GM12878 (cell line): ENCODE data around the gene NGFR. TPM values are rescaled to one million over a fixed set of nuclear protein-coding genes. Genes with fewer than 3 reads are reported as not detected.
A peak's percentile ranks its signal among the peaks of the same experiment; 100 is the strongest.

Source experiments
- ATAC-seq: fragments of 200-7000 bp; cut with Tn5 transposase; 3 replicates; pipeline ENCODE4 v1.9.1; 2020; ENCODE audit warnings: mild to moderate bottlenecking, moderate library complexity
- BruUV-seq: library from RNA; stranded (reverse); fragments of 400-500 nt; replicated peaks from 2 replicates; lab custom pipeline; 2021; lab: Mats Ljungman, UMichigan
- CTCF ChIA-PET: fragments of 300-600 bp; sonication (Branson Sonifier 250); formaldehyde crosslinking; extraction: SDS; loops from one replicate; lab custom pipeline; 2021; ENCODE audit warnings: inconsistent platforms; lab: Yijun Ruan, JAX
- POLR2A ChIA-PET: fragments of 350-600 bp; formaldehyde crosslinking; extraction: SDS; loops from one replicate; lab custom pipeline; 2021; ENCODE audit warnings: inconsistent platforms; lab: Charles Lee
- RAD21 ChIA-PET: fragments of 300-600 bp; sonication (Branson Sonifier 250); formaldehyde crosslinking; loops from one replicate; lab custom pipeline; 2023; ENCODE audit warnings: antibody characterized with exemption; ENCODE audit not compliant: unreplicated experiment; lab: Charles Lee
- SMC1A ChIA-PET: fragments of 300-600 bp; sonication (Branson Sonifier 250); formaldehyde crosslinking; loops from one replicate; lab custom pipeline; 2023; ENCODE audit not compliant: unreplicated experiment, uncharacterized antibody; lab: Charles Lee
- DNase-seq: peaks from one replicate; pipeline ENCODE4 v3.0.0-alpha.2; 2011; ENCODE audit warnings: low read depth, low spot score
- FAIRE-seq: peaks from 3 replicates; lab custom pipeline; 2011; peaks lifted over from hg19 to GRCh38; lab: Jason Lieb, UNC
- H2AFZ ChIP-seq: 2 replicates; pipeline ENCODE4 v1.6.0; 2011; ENCODE audit warnings: low read depth, low read length, control low read depth; ENCODE audit not compliant: control insufficient read depth
- H3K27ac ChIP-seq: 2 replicates; pipeline ENCODE4 v1.5.1; 2011; ENCODE audit warnings: control low read depth; ENCODE audit not compliant: control insufficient read depth, insufficient read depth
- H3K27me3 ChIP-seq, 2 experiments: replicated peaks in 1 of 2; 2 replicates each; pipeline versions ENCODE4 v1.6.0 to v1.6.1; 2011; ENCODE audit warnings: low read length in 1 of 2; ENCODE audit not compliant: control insufficient read depth in 2 of 2, insufficient read depth in 2 of 2
- H3K36me3 ChIP-seq, 2 experiments: 2 replicates each; pipeline ENCODE4 v1.5.1; 2011; ENCODE audit warnings: low read length in 1 of 2; ENCODE audit not compliant: control insufficient read depth in 2 of 2, insufficient read depth in 2 of 2
- H3K4me1 ChIP-seq: 2 replicates; pipeline ENCODE4 v1.6.1; 2011; ENCODE audit warnings: mild to moderate bottlenecking, low read length, moderate library complexity, mixed read lengths; ENCODE audit not compliant: control insufficient read depth, insufficient read depth
- H3K4me2 ChIP-seq: 2 replicates; pipeline ENCODE4 v1.6.0; 2011; ENCODE audit warnings: control low read depth; ENCODE audit not compliant: control insufficient read depth, insufficient read depth
- H3K4me3 ChIP-seq: fragments of 200-600 bp; sonication (generic); 2 replicates; pipeline ENCODE4 v1.5.1; 2016
- H3K79me2 ChIP-seq: 2 replicates; pipeline ENCODE4 v1.6.0; 2011; ENCODE audit warnings: low read length; ENCODE audit not compliant: control insufficient read depth, insufficient read depth
- H3K9ac ChIP-seq: 2 replicates; pipeline ENCODE4 v1.8.0; 2011; ENCODE audit warnings: low read length, control low read depth, mixed read lengths; ENCODE audit not compliant: control insufficient read depth, insufficient read depth
- H3K9me3 ChIP-seq: replicated peaks from 3 replicates; pipeline ENCODE4 v1.5.1; 2011; ENCODE audit warnings: mild to moderate bottlenecking, low read length; ENCODE audit not compliant: control insufficient read depth, insufficient read depth
- H4K20me1 ChIP-seq: 2 replicates; pipeline ENCODE4 v1.6.0; 2011; ENCODE audit not compliant: control insufficient read depth, insufficient read depth
- BHLHE40 ChIP-seq, 2 experiments: fragments of 450-650 bp in 1 of 2; IDR thresholded peaks; 2 replicates each; pipeline ENCODE4 v1.6.1; 2011 to 2017; ENCODE audit warnings: low read depth in 2 of 2, borderline replicate concordance in 1 of 2, improper control_type of control experiment in 1 of 2, low read length in 1 of 2, mild to moderate bottlenecking in 1 of 2
- EGR1 ChIP-seq, 2 experiments: IDR thresholded peaks; 1 replicate in 1 of 2; 2 replicates in 1 of 2; pipeline ENCODE4 v1.6.1; 2011 to 2012; ENCODE audit warnings: low read depth in 2 of 2, low read length in 2 of 2, borderline replicate concordance in 1 of 2, mild to moderate bottlenecking in 1 of 2, moderate library complexity in 1 of 2
- GATAD2B ChIP-seq: fragments of 450-650 bp; conservative IDR thresholded peaks from 2 replicates; pipeline ENCODE4 v1.6.1; 2017; ENCODE audit warnings: low read depth, mild to moderate bottlenecking, moderate library complexity
- HCFC1 ChIP-seq: fragments of 150-350 bp; IDR thresholded peaks from 2 replicates; pipeline ENCODE4 v1.6.1; 2014; ENCODE audit warnings: low read length
- IKZF1 ChIP-seq: fragments of 450-650 bp; conservative IDR thresholded peaks from 2 replicates; pipeline ENCODE4 v1.6.1; 2017; ENCODE audit warnings: antibody characterized with exemption, mild to moderate bottlenecking
- LARP7 ChIP-seq: fragments of 450-650 bp; IDR thresholded peaks from 2 replicates; pipeline ENCODE4 v1.6.1; 2017; ENCODE audit warnings: mild to moderate bottlenecking
- NBN ChIP-seq: fragments of 450-650 bp; IDR thresholded peaks from 2 replicates; pipeline ENCODE4 v1.6.1; 2016
- NR2F1 ChIP-seq: fragments of 450-650 bp; conservative IDR thresholded peaks from 2 replicates; pipeline ENCODE4 v1.6.1; 2017; ENCODE audit warnings: mild to moderate bottlenecking
- POU2F2 ChIP-seq: IDR thresholded peaks from 3 replicates; pipeline ENCODE4 v1.6.1; 2011; ENCODE audit warnings: low read depth, mild to moderate bottlenecking, low read length, borderline replicate concordance
- RAD21 ChIP-seq: IDR thresholded peaks from 2 replicates; pipeline ENCODE4 v1.6.1; 2011; ENCODE audit warnings: mild to moderate bottlenecking, low read depth, low read length, moderate library complexity; ENCODE audit not compliant: insufficient read depth
- RB1 ChIP-seq: fragments of 450-650 bp; formaldehyde crosslinking; IDR thresholded peaks from 2 replicates; pipeline ENCODE4 v1.6.1; 2017; ENCODE audit warnings: mild to moderate bottlenecking, borderline replicate concordance
- SMARCA5 ChIP-seq: fragments of 450-650 bp; IDR thresholded peaks from 2 replicates; pipeline ENCODE4 v1.6.1; 2017; ENCODE audit warnings: mild to moderate bottlenecking
- SP1 ChIP-seq: IDR thresholded peaks from one replicate; pipeline ENCODE4 v1.6.1; 2011; ENCODE audit warnings: low read depth, low read length
- SPI1 ChIP-seq: IDR thresholded peaks from 2 replicates; pipeline ENCODE4 v1.6.1; 2011; ENCODE audit warnings: low read depth, mild to moderate bottlenecking, low read length, moderate library complexity, borderline replicate concordance; ENCODE audit not compliant: insufficient read depth
- STAT1 ChIP-seq: fragments of 450-650 bp; conservative IDR thresholded peaks from 2 replicates; pipeline ENCODE4 v1.6.1; 2014; ENCODE audit warnings: antibody characterized with exemption, mild to moderate bottlenecking
- YY1 ChIP-seq: IDR thresholded peaks from 2 replicates; pipeline ENCODE4 v1.6.1; 2011; ENCODE audit warnings: low read depth, mild to moderate bottlenecking, low read length
- ZBTB11 ChIP-seq: fragments of 450-650 bp; formaldehyde crosslinking; IDR thresholded peaks from 2 replicates; pipeline ENCODE4 v1.5.0; 2022; ENCODE audit warnings: mild to moderate bottlenecking, missing genetic modification characterization
- WGBS: methylation state at CpG from one replicate; pipeline ENCODE4 v1.1.6; 2016; ENCODE audit warnings: low lambda C conversion rate; ENCODE audit not compliant: insufficient replicate concordance, insufficient coverage; ENCODE audit errors: missing lambda C conversion rate; 5-methylcytosine and 5-hydroxymethylcytosine counted together
- in situ Hi-C: fragments of 300-500 bp; cut with MboI; formaldehyde crosslinking; loops from 9 replicates; pipeline ENCODE4 v1.14.3; 2018; ENCODE audit warnings: mixed read lengths
- intact Hi-C: fragments of 100-400 bp; cut with micrococcal nuclease; formaldehyde crosslinking; loops from one replicate; pipeline ENCODE4 v1.14.2; 2022; ENCODE audit not compliant: unreplicated experiment
- polyA plus RNA-seq, 11 experiments: library from polyadenylated mRNA; depleted of rRNA in 4 of 11; unstranded in 6 of 11; stranded (reverse) in 5 of 11; fragments of >200 nt; fragmentation: Nextera tagmentation in 4 of 11; fragmentation: Illumina TruSeq in 1 of 11; extraction: Ambion mirVana in 4 of 11; extraction: Trizol in 1 of 11; gene quantifications; 1 replicate in 1 of 11; 2 replicates in 10 of 11; pipeline versions ENCODE4 v1.2.1 to v1.2.3, GENCODE V29; 2011 to 2016; ENCODE audit warnings: inconsistent platforms in 2 of 11, missing spikeins in 2 of 11, low read depth in 1 of 11
- total RNA-seq, 4 experiments: library from RNA; depleted of rRNA in 3 of 4; stranded (reverse); fragments of >200 nt in 3 of 4; fragmentation: Illumina TruSeq in 1 of 4; extraction: Trizol in 1 of 4; gene quantifications; 2 replicates each; pipeline versions ENCODE4 v1.2.1 to v1.2.3, GENCODE V29; 2013 to 2021
- TF ChIP-seq, protein P1 (sequence below), 3 experiments: IDR thresholded peaks in 2 of 3; conservative IDR thresholded peaks in 1 of 3; 2 replicates each; pipeline ENCODE4 v1.5.1; 2011; ENCODE audit warnings: low read depth in 3 of 3, low read length in 3 of 3, mild to moderate bottlenecking in 3 of 3, control low read depth in 2 of 3, moderate library complexity in 2 of 3, inconsistent platforms in 1 of 3, mixed read lengths in 1 of 3; ENCODE audit not compliant: control insufficient read depth in 2 of 3, insufficient read depth in 1 of 3; ENCODE audit errors: extremely low read depth in 1 of 3

Gene NGFR
- total and polyA plus RNA-seq, 10 of the 15 experiments (the other 5 are each of a cell fraction or from before 2014, with no cell fraction given), result 0.05 to 0.28 (median 0.08) TPM; not detected in 1

GRCh38 chr17:49556223-49556943, 61.3 kb downstream of the NGFR start:
- H3K36me3 ChIP-seq, result no peaks in the 10 kb centered on the region
- WGBS, result 22% methylated on average over 29 of the region's 30 CpGs
- H3K9me3 ChIP-seq, result no peaks in the 10 kb centered on the region
- POLR2A ChIA-PET, result interaction anchor here (0.6 kb wide), 1 partner anchor 142 kb away, joined by 5 read pairs; no protein-coding TSS in a partner anchor
- SMC1A ChIA-PET, result interaction anchor here (0.6 to 3.4 kb wide), 12 partner anchors 11 to 152 kb away, joined by 3 to 21 read pairs (median 4); no protein-coding TSS in a partner anchor
- in situ Hi-C loops, result loop anchor here (10.0 kb wide), 1 partner anchor 152 kb away; no protein-coding TSS in a partner anchor
- ATAC-seq, result peak; percentile 99
- no peaks in the 10 kb centered on the region for H3K27me3 ChIP-seq
- H4K20me1 ChIP-seq, result no peaks in the 10 kb centered on the region
- H2AFZ ChIP-seq, result peak overlapping the region; percentile 58
- BruUV-seq, result no TSS peak
- no peak overlapping the region; the same call in 1 of the 2 replicates for H3K9ac ChIP-seq
- no peak overlapping the region for H3K4me3 ChIP-seq
- H3K27ac ChIP-seq, result no peak overlapping the region
- peaks cover 4% of the 10 kb centered on the region; the same call in 1 of the 2 replicates for H3K4me1 ChIP-seq
- RAD21 ChIA-PET, result interaction anchor here (0.6 to 3.7 kb wide), 21 partner anchors 9 to 240 kb away, joined by 3 to 45 read pairs (median 3); partner anchors contain the start of gene PHB1
- intact Hi-C loops, result loop anchor here (1.0 to 2.0 kb wide), 4 partner anchors 60 to 242 kb away; no protein-coding TSS in a partner anchor
- no peaks in the 10 kb centered on the region for H3K79me2 ChIP-seq
- CTCF ChIA-PET, result interaction anchor here (0.6 to 5.7 kb wide), 58 partner anchors 10 to 449 kb away, joined by 3 to 125 read pairs (median 4); partner anchors contain the start of gene PHB1
- DNase-seq, result no peak
- FAIRE-seq, result peak; percentile 47
- H3K4me2 ChIP-seq, result peak overlapping the region; percentile 60
- TF ChIP-seq SP1 (peak; percentile 26), NBN (no peak), EGR1 (IDR thresholded peaks at IDR 0.05; ENCODE audit: borderline replicate concordance in 1 of 2, low read depth in 2 of 2, low read length in 2 of 2) (no peak), SPI1 (no peak), IKZF1 (0 out of 2 replicates have a peak, but pooled peaks have one; percentile 20), SMARCA5 (peak; percentile 74; the same call in 1 of the 2 replicates), RB1 (peak; percentile 59; the same call in 1 of the 2 replicates), YY1 (peak; percentile 82), ZBTB11 (CRISPR knock-in tag) (no peak), HCFC1 (0 out of 2 replicates have a peak, but pooled peaks have one; percentile 16), POU2F2 (peak; percentile 60; the same call in 1 of the 3 replicates), BHLHE40 (IDR thresholded peaks at IDR 0.05; ENCODE audit: borderline replicate concordance in 1 of 2, low read depth in 2 of 2, low read length in 1 of 2) (peak in 1 of 2 experiments; percentile 41; a peak in 2 of 4 replicates), RAD21 (peak; percentile 93), NR2F1 (0 out of 2 replicates have a peak, but pooled peaks have one; percentile 70), STAT1 (0 out of 2 replicates have a peak, but pooled peaks have one; percentile 47), GATAD2B (peak; percentile 56; the same call in 1 of the 2 replicates), LARP7 (0 out of 2 replicates have a peak, but pooled peaks have one; percentile 69)
- TF ChIP-seq, protein P1, sequence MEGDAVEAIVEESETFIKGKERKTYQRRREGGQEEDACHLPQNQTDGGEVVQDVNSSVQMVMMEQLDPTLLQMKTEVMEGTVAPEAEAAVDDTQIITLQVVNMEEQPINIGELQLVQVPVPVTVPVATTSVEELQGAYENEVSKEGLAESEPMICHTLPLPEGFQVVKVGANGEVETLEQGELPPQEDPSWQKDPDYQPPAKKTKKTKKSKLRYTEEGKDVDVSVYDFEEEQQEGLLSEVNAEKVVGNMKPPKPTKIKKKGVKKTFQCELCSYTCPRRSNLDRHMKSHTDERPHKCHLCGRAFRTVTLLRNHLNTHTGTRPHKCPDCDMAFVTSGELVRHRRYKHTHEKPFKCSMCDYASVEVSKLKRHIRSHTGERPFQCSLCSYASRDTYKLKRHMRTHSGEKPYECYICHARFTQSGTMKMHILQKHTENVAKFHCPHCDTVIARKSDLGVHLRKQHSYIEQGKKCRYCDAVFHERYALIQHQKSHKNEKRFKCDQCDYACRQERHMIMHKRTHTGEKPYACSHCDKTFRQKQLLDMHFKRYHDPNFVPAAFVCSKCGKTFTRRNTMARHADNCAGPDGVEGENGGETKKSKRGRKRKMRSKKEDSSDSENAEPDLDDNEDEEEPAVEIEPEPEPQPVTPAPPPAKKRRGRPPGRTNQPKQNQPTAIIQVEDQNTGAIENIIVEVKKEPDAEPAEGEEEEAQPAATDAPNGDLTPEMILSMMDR (IDR thresholded peaks at IDR 0.05 in 2 of 3, conservative IDR thresholded peaks at IDR 0.05 in 1 of 3; ENCODE audit: control insufficient read depth in 2 of 3, extremely low read depth in 1 of 3, insufficient read depth in 1 of 3, low read depth in 3 of 3, low read length in 3 of 3), result peak; percentile 95 to 97 (median 96); a peak in 5 of 6 replicates
